NOMO-1 treated with DMSO at 0.1 percent for 48 hours (cell line): ENCODE data around the gene USH1G.
A peak's percentile ranks its signal among the peaks of the same experiment; 100 is the strongest.
"Not testable (repeated sequence)": the region's sequence is repeated elsewhere in the genome, so short reads cannot be mapped to it uniquely, and the experiment has no call there.

Source experiments
- DNase-seq: peaks from one replicate; lab custom pipeline; 2025; ENCODE audit not compliant: unreplicated experiment; lab: John Stamatoyannopoulos, UW

Gene USH1G

GRCh38 chr17:74877592-74878548 is 45.2 kb downstream of the USH1G start:
- DNase-seq = no peak

GRCh38 chr17:74875977-74876593 is 47.0 kb downstream of the USH1G start:
- no peak for DNase-seq

GRCh38 chr17:74875155-74875976 is 47.7 kb downstream of the USH1G start:
- no peak for DNase-seq

DNA sequence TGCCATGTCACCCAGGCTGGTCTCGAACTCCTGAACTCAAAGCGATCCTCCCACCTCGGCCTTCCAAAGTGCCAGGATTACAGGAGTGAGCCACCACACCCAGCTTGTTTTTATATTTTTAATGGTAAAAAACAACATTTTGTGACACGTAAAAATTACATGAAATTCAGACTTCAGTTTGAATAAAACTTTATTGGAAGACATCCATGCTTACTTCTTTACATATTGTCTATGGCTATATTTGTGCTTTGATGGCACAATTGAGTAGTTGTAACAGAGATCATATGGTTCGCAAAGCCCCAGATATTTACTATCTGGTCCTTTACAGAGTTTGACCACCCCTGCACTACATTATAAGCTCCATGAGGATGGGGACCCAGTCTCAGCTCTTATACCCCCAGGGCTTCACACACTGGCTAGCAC is 48.4 kb downstream of the USH1G start:
- DNase-seq = no peak

GRCh38 chr17:74873874-74874614 is 49.0 kb downstream of the USH1G start:
- peak; percentile 33 for DNase-seq

DNA sequence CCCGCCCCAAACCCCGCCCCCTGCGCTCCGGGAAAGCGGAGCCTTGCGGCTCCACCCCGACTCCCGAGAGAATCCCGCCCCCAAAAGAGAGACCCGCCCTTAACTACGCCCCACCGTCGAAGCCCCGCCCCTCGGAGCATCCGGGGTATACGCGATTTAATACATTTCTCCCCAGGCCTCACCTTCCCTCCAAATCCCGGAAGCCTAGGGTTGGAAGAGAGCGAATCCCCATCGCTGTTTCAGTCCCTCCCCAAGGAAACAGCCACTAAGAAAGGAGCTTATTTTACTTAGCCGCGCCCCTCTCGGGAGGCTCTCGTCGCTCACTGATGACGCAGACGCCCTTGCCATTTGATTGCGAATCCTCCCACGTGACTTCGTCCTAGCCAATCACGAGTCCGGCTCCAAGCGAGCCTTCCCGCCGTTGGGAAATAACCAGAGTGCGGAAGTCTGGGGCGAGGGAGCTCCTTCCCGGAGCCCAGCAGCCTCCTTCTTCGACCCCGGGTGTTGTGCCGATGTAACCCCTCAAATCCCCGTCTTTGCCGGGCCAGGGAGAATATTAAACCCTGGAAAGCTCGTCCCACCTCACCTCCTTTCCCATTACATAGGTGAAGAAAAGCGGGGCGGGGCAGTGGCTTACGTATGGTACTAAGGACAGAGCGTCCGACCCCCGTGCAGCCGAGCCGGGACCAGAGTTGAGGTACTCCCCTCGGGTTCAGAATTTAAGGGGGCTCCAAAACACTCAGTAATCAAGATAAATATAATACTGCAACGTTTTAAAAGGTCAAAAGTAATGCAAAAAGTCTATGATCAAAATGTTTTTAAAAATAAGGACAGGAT is 49.8 kb downstream of the USH1G start:
- peak; percentile 99 for DNase-seq

DNA sequence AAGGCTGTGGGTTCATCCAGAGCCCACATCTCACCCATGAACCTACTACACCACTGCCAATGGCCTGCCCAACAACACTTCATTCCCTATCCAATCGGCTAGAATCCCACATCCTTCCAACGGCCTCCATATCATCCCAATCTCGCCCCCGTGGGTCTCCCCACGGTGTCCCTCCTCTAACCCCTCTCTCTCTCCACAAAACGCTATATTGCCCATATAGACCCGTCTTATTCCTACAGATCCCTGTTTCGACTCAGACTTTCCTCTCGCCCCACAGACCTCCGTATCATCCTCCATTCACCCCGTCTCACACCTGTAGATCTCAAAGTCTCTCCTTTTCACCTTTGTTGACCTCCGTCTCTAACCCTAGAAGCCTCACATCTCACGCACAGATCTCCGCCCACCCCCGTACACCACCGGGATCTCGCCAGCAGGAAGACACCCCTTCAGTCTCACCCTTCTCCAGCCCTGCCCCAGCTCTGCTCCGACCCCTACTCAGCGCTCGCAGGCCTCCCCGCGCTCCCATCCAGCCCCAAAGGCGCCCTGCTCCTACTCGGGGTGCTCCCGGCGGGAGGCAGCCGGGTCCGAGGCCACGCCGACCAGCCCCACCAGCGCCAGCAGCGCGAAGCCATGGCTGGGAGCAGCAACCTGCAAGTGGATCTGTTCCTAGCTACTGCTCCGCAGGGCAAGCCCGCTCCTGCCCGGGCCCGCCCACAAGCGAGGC is 50.6 kb downstream of the USH1G start, which contains the start of gene FDXR:
Gene FDXR (minus strand): TSS at position 682 of the 724 bp plus-strand sequence. CDS start 50 bp downstream, at position 632.
- DNase-seq = no peak

- DNase-seq = no peak
Measured at GRCh38 chr17:74871356-74872076, 51.5 kb downstream of the USH1G start.

GRCh38 chr17:74870512-74870911 is 52.5 kb downstream of the USH1G start:
- DNase-seq = no peak

- not testable (repeated sequence) for DNase-seq
Measured at GRCh38 chr17:74870028-74870427, 53.0 kb downstream of the USH1G start.

- no peak for DNase-seq
Measured at GRCh38 chr17:74868908-74869255, 54.2 kb downstream of the USH1G start.

DNA sequence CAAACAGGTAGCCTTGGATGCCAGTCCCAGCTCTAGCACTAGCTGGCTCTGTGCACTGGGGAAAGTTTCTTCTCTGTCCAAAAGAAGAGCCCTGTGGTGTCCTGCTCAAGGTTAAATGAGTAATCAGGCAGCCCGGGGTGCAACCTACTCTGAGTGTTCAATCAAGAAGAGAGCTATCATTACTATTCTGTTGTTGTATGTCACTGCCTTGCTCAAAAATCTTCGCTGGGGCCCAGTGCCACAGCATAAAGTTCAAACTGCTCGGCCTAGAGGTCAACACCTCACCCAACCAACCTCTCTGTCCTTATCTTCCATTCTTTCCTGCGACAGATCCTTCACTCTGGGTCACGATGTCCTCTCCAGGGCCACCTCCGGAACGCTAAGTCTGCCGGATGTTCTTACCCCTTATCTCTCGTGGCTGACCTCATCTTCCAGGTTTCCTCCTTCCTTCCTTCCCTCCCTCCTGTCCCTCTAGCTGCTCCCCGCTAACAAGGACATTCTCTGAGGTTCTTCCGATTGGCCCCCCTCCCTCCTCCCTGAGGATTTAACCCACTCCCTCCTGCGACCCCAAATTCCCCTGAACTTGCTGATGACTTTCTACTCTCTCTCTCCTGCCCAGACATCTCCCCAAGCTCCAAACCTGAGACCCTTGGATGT is 54.7 kb downstream of the USH1G start:
- DNase-seq = no peak

GRCh38 chr17:74866198-74866835 is 56.7 kb downstream of the USH1G start:
- DNase-seq = no peak
